Measurements from ENCODE around the gene CIB1.
"Not testable (repeated sequence)": the region's sequence is repeated elsewhere in the genome, so short reads cannot be mapped to it uniquely, and the experiment has no call there.

The CIB1 gene

GRCh38 chr15:90191794-90192509 is 41.8 kb downstream of the CIB1 start:
- TF ChIP-seq CTCF (IDR thresholded peaks at IDR 0.05; ENCODE audit: insufficient read depth, low read depth, low read length, missing control alignments): no peak
- peak; percentile 72 for DNase-seq (ENCODE audit: low read depth)
- H3K4me3 ChIP-seq (ENCODE audit: low read length): peak overlapping the region; percentile 29

DNA sequence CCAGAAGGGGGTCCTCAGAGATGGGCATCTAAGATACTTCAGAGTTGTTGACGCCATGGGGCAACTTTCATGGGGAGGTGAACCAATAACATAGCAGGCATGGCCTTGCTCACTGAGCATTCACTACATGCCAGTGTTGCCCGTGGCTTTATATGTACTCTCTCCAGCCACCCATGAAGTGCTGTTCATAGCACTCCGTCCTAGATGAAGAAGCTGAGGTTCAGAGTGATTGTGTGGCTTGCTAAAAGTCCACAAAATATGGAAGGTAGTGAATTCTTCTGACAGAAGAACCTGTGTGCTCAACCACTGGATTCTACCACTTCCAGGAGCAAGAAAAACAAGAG is 42.4 kb downstream of the CIB1 start:
- no peak for DNase-seq (ENCODE audit: low read depth)
- H3K4me3 ChIP-seq (ENCODE audit: low read length): peak overlapping the region; percentile 5
- TF ChIP-seq CTCF (IDR thresholded peaks at IDR 0.05; ENCODE audit: insufficient read depth, low read depth, low read length, missing control alignments): no peak

- no peak for TF ChIP-seq CTCF (IDR thresholded peaks at IDR 0.05; ENCODE audit: insufficient read depth, low read depth, low read length, missing control alignments)
- DNase-seq (ENCODE audit: low read depth): peak; percentile 97
- no peak overlapping the region for H3K4me3 ChIP-seq (ENCODE audit: low read length)
Observed at GRCh38 chr15:90190606-90191343, 43.0 kb downstream of the CIB1 start.

DNA sequence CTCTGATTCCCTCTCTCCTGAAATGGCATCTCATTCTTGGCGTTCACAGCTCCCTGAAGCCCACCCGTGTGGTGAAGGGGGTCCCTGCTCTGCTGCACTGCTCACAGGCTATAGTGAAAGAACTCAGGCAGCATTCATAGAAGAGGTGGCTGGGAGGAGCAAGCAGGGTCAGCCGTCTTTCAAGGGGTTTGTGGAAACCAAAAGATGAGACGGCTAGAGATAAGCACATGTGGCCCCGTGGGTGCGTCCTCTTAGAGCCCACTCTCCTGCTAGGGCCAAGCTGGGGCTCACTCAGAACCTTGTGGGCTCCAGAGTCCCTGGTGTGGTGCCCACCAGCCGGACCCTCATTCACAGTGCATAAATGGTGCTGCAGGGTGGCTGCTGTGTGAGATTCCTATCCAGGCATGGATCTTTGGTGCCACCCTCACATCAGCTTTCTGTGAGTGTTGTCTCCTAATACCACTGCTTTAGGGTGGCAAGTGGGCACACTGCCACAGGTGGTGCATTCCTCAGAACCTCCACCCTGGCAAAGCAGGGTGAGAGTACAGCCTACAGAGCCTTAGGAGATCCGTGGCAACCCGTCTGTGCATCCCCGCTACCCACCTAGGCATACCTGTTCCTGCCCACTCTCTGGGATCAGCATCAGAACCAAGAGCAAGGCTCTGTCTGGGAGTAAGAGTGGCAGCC is 43.8 kb downstream of the CIB1 start:
- TF ChIP-seq CTCF (IDR thresholded peaks at IDR 0.05; ENCODE audit: insufficient read depth, low read depth, low read length, missing control alignments): no peak
- H3K4me3 ChIP-seq (ENCODE audit: low read length): no peak overlapping the region
- DNase-seq (ENCODE audit: low read depth): no peak

GRCh38 chr15:90188914-90189748 is 44.6 kb downstream of the CIB1 start:
- DNase-seq (ENCODE audit: low read depth): peak; percentile 45
- TF ChIP-seq CTCF (IDR thresholded peaks at IDR 0.05; ENCODE audit: insufficient read depth, low read depth, low read length, missing control alignments): no peak
- no peak overlapping the region for H3K4me3 ChIP-seq (ENCODE audit: low read length)

DNA sequence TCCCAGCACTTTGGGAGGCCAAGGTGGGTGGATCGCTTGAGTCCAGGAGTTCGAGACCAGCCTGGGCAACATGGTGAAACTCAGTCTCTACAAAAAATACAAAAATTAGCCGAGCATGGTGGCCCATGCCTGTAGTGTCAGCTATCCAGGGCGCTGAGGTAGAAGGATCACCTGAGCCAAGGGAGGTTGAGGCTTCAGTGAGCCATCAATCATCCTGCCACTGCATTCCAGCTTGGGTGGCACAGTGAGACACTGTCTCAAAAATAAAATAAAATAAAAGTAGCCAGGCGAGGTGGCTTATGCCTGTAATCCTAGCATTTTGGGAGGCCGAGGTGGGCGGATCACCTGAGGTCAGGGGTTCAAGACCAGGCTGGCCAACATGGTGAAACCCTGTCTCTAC is 45.7 kb downstream of the CIB1 start:
- not testable (repeated sequence) for H3K4me3 ChIP-seq (ENCODE audit: low read length); DNase-seq (ENCODE audit: low read depth)
